Stimulated activated CD4-positive, alpha-beta T cell treated with anti-CD3 and anti-CD28 coated beads, Interleukin-15, amount 100 ng/mL, for 48 hours (primary cell): ENCODE data around the gene LRRC8B.
"Not testable (repeated sequence)": the region's sequence is repeated elsewhere in the genome, so short reads cannot be mapped to it uniquely, and the experiment has no call there.

Source experiments
- DNase-seq, 2 donors: peaks; one replicate each; pipeline ENCODE4 v3.0.0-alpha.2; 2020; ENCODE audit warnings: low read depth in 2 of 2

The LRRC8B gene

DNA sequence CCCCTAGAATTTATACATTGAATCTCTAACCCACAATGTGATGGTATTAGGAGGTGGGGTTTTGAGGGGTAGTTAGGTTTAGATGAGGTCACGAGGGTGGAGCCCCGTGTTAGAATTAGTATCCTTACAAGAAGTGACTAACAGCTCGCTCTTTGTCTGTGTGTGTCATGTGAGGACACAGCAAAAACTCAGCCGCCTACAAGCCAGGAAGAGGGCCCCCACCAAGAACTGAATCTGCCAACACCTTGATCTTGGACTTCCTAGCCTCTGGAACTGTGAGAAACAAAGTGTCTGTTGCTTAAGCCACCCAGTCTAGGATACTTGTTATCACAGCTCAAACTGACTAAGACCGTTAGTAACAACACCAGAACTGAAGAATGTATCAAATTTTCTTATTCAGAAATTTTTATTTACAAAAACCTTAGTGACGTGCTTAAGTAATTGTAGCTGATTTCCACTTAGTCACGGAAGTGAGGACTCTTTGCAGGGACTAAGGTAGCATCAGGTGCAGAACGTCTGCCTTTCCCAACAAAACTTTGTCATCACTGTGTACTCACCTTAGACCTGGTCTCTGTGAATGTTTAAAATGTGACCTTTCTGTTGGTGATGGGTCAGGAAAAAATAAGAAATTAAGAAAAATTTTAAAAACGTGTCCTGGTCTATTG is 83.8 kb downstream of the LRRC8B start:
- DNase-seq: peak; percentile 57 to 71

DNA sequence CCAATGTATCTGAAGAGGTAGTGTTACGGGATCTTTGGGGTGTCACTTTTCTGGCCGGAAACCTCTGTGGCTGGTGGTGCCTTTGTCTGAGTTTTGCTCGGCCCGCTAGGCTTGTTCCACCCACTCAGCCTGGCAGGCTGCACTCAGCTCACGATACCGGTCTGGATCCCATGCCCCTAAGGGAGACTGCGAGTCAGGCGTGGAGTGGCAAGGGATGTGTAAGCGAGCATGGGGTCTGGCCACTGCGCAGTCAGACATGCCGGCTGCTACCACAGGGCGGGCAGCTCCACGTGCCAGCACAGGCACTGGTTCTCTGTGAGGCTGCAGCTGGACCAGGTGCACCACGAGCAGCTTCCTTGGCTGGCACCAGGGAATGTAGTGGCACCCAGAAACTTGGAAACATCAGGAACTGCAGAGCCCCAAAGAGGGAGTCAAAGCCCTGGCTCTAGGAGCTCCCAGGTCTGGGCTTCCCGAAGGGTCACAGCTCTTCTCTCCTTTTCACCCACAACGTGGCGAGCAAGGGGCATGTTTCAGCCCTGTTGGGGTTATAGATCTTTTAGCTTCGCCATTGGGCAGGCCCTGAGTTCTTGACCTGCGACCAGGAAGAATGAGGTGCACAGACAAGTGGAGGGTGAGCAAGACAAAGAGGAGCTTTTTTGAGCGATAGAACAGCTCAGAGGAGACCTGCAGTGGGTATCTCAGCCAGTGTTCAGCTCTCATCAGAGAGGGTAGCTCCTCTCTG is 84.5 kb downstream of the LRRC8B start:
- DNase-seq: peak; percentile 52 to 67

DNA sequence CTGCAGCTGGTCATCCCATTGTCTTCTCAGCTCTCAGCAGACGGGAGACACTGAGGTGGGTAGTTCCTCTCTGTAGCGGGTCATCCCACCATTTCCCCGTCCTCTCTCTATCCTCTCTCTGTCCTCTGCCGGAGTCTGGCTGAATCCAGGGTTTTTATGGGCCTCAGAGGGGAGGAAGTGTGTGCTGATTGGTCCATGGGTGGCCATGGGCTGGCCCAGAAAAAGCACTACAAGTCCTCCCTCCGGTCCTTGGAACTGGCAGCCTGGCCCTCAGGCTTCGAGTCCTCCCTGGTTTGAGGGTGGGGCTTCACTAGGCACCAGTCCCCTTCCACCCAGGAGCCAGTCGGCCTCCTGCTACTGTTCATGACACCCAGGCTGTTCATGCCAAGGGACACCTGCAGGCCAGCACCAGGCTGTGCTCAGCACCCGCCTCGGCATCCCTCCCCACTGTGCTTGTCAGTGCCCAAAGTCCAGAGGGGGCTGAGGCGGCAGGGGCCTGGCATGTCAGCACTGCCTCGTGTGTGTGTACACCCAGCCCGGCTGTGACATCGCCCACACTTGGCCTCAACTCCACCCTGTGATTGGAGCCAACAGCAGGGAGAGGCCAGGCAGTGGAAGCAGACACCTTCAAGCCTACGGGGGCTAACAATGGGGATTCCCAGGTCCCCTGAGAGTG is 85.3 kb downstream of the LRRC8B start:
- DNase-seq: peak; percentile 45 to 50

DNA sequence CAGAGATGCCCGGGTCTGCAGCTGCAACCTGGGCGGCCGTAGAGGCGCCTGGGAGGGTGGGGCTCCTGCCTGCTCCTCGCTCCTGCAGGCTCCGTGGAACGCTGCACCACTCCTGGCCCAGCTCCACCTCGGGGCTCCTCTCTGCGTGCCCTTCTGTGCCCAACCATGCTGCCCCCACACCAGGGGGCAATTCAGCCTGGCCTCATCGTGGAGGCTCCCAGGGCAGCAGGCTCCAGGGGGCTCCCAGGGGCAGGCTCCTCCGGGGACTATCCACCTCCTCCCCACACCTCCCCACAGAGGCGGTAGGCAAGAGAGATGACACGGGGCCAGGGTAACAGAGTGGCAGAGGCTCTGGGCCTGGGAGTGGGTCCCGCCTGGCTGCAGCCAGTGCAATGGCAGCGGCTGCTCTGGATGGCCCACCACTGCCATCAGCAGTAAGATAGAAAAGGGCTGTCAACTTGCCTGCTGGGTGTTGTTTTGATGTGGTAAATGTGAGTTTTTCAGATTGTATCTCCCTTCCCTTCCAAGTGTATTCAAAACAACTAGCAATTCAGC is 85.9 kb downstream of the LRRC8B start:
- peak in 1 of 2 donors; percentile 36 for DNase-seq

DNA sequence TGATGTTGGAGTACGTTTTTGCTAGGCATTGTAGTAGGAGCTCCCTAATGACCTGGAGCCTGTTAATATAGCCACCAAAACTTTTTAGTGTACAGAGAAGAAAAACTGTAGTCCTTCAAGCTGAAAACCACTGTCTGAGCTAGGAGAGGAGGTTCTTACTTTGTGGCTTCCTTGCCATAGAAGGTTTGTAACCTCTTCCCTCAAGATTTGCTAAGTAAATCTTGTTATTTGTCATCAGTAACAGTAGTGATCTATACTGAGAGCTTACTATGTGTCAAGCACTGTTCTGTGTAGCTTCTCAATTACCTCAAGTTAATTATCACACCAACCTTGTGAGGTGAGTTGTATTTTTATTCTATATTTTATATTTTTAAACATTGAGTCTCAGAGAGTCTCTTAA is 87.1 kb downstream of the LRRC8B start:
- DNase-seq: no peak

DNA sequence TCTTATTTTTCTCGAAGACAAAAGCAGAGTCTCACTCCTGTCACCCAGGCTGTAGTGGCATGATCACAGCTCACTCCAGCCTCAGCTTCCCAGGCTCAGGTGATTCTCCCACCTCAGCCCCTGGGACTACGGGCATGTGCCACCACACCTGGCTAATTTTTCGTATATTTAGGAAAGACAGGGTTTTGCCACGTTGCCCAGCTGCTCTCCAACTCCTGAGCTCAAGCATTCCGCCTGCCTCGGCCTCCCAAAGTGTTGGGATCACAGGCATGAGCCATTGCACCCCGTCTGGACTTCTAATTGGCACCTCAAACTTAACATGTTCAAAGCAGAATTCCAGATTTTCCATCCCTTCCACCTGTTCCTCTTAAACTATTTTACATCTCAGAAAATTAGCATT is 89.3 kb downstream of the LRRC8B start:
- no peak for DNase-seq

DNA sequence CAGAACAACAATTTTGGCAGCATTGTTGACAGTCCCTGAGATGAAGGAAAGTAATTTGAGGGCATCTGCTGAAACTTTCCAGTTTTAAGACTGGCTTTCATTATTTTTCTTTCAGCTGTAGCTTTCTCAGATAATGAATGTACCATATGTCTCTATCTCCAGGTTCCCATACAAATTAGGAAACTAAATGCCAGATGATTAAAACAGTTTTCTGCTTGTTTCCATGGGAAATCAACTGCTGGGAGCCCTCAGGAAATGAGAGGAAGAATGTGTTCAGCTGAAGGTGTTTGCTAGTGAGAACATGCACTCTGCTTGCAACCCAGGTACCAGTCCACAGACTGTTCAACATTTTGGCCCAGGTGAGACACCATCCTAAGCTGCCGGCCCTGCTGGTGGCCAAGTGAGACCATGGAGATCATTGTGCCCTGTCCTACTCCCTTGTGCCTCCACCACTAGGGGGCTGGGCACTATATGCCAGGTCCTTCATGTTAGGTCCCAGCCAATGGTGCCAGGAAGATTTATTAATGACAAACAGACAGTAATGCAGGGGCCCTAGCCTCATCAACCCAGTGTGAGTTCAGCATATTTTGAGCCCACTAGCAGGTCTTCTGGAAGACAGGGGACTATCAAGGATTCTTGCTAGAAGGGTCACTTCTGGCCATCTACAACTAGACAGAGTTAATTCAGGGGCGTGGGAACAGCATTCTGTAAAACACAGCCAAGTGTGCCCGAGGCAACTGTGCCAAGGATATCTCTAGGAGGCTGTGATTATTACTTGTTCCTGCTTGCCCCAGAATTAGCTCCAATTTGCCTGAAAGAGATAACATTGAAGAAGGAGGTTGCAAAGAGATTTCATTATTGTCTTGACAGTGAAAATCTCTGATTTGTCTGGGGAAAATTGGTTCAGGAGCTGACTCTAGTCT is 91.3 kb downstream of the LRRC8B start:
- no peak for DNase-seq

DNA sequence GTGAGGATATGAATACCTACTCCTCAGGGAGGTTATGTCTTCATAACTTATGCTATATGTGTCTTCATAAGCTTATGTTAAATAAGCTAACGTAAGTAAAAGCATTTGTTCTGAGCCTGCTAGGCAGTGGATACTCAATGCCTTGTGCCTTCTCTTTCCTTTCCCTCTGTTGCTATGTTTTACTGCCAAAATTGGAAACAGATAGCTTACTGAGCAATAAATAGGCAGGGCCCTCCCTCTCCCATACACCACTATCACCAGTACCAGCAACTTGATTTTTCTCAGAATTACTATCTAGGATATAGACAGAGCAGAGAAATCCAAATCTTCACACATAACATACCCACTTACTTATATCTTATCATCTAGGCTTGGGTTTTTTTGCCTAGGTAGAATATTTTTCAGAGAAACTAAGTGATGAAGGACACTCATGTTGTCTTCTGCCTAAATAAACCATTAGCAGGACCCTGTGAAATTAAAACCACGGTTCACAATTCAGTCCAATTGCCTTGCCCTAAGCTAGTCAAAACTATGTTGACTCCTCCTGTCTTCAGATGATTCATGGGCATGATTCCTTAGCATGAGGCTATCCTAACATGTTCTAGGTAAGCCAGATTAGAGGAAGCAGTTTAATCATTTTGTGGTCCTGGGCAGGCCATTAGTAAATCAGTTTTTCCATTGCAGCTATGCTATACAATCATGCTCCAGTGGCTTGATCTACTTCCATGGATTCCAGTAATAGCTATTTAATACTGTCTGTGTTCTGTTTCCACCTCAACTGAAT is 92.4 kb downstream of the LRRC8B start:
- DNase-seq: no peak

DNA sequence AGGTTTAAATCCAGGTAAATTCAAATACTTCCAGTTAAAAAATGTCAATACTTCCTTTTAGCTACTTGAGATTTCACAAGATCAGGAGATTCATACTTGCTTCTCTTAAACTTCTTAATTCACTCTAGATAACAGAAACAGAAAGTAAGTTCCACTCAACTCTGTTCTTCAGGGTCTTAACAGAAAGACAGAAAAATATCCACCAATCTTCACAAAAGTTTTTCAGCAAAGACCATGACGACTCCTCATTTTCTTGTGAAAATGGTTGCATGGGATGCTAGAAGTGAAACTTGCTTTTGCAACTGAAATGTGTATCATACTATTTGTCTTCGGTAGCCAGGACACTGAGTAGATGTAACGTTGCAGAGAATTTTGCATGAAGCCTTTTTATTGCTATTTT is 96.0 kb downstream of the LRRC8B start:
- DNase-seq: no peak

DNA sequence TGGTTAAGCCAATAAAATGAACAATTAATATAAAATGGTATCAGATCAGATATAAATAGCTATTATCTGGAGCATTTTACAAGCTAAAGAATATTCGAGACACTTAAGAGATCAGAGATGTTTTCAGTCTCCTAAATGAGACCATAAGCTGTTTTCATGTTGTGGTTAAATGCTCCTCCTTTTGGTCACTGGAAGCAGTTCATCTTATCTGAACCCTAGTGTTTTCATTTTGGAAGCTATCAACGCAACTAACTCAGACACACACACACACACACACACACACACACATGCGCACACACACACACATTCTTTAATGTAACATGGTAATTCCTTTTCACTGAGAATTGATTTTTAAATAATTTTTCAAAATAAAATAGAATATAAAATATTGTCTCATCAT is 98.3 kb downstream of the LRRC8B start:
- DNase-seq: no peak

DNA sequence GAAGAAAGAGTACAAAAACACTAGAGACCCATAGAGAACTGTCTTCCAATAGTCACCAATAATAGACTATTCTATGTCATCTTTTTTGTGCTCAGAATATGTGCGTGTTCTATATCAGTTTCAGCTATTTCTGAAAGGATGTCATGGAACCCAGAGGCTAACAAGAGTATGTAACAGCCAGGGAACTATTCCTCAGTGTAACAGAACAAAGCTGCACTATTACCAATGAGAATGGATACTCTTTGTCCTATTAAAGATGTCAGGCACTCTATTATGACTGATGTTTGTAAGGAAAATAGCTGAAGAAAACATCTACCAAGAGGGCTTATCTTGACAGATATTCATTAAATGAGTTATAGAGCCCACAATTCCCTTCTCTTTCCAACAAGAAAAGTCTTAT is 99.7 kb downstream of the LRRC8B start:
- no peak for DNase-seq

DNA sequence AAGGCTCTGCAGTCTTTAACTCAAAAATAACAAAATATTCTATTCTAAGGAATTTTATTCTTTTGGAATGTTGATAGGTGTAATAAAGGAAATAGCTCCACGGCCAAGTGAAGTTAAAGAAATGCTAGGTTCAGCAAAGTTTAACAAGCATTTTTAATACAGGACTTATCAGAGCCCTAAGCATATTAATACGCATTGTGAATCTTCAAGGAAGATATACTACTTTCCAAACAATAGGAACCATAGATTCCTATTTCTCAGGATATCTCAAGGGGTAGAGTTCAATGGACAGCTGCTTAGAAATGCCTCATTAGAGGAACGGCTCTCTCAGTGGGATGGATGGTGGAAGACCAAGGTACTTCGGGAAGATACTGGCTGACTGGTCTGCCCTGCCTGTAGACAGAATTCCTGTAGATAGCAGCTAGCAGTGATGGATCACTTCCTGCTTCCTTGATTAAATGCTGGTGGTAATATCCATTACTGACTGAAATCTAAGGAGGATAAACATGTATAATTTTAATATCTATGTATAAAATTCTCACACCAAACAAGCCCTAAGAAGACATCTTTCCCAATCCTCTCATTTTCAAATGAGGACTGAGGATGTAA is 100.2 kb downstream of the LRRC8B start:
- DNase-seq: no peak

DNA sequence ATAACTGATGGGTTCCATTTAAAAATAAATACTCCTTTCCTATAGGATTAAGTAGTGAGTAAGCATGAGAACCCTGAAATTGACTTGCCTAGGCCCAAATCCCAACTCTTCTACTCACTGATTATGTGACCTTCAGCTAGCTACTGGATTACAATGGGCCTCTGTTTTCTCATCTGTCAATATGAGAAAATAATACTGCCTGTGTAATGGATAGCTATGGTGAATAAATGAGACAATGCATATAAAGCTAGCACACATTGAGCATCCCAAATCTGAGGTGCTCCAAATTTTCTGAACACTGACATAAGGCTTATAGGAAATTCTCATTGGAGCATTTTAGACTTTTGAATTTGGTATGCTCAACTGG is 103.0 kb downstream of the LRRC8B start:
- DNase-seq: no peak

DNA sequence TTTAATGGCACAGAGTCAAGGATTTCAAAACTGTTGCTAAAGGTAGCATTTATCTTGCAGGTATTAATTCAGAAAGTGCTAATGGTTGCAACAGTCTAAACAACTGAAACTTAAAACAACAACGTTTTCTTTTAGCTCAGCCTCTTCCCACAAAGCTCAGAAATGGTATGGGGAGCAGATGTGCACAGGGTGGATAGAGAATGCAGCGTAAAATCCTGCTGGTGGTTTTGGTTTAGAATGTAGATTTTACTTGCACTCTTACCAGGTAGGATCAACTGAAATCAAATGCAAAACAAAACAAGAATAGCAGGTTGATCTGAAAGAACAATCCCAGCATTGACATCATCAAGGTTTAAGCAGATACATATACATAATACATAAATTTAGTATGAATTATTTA is 104.5 kb downstream of the LRRC8B start:
- DNase-seq: no peak

DNA sequence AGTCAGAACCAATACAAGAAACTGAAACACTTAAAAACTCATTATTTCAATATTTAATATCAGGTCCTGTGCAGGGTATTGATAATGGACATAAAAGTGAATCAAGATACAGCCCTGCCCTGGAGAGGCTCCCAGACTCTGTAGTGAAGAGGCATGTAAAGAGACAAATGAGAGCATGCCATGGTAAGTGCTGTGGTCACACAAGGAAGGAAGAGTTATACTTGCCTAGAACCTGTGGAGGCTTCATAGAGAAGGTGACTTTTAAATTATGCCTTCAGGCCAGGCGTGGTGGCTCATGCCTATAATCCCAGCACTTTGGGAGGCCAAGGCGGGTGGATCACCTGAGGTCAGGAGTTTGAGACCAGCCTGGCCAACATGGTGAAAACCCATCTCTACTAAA is 105.0 kb downstream of the LRRC8B start:
- not testable (repeated sequence) for DNase-seq

DNA sequence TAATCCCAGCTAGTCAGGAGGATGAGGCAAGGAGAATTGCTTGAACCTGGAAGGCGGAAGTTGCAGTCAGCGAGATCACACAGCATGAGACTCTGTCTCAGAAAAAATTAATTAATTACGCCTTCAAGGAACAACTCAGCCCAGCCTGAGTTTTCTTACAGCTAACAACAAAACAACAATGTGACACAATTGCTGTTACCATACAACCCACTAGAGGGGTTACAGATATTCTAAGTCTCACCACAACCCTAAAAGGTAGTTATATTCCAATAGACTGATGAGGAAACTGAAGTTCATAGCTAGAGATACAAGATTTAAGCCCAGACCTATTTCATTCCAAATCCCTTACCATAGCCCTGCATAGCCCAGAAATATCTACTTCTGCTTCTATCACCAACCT is 105.4 kb downstream of the LRRC8B start:
- DNase-seq: no peak

DNA sequence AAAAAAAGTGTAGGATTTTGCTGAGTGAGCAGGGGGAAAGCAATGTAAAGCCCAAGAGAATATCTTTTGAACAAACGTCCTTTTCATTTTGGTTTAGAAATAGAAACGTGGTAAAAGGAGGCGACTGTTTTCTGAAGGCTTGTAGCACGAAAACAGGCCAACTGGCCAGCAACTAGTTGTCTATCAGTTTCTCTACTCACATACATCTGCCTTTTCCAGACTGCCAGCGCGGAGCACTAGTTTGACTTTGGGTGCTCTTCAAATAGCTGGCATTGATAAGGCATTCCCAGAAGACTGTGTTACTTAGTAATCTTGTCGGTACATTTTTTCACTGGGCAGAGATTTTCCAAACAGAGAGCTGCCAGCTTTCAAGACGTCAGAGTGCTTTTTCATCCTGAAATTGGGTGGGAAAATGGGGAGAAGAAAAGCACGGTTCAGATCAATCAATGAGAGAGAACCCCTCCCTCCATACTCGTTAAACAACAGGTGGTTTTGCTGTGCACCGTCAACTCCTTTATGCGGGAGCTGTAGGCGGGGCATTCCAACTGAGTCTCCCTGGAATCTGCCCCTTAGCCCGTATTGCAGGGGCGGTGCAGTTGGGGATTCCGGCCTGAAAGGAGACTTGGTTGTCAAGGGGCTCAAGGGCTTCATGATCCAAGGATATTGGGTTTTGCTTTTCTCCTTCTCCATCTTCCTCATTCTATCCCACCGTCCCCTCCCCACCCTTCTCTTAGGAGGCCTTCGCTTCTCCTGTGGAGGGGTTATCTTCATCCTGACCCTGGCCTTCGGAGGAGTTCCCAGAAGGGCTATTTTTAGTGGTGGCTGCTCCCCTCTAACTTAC is 107.4 kb downstream of the LRRC8B start:
- no peak for DNase-seq

DNA sequence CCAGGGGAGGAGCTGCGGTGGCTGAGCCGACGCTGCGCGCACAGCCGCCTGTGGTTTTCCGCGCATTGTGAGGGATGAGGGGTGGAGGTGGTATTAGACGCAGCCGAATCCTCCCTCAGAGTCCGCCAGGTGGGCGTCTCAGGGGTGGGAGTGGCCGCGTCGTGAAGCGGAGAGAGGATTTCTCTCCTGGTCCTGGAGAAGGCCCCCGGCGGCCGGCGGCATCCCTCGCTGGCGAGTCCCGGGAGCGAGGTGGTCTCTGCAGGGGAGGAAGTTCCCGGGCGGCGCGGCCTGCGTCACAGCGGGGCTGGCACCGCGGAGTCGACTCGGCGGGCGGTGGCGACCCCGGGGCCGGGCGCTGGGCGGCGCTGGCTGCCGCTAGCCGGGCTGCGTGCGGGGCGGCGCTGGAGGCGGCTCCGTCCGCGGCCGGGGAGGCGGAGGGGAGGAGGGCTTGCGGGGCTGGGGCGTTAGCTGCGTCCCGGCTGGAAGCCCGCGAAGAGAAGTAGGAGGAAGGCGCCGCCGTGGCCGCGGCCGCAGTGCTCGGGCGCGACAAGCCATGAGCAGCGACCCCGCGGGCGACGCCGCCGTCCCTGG is 108.1 kb downstream of the LRRC8B start, which contains the start of gene LRRC8C:
Gene LRRC8C (plus strand): TSS at position 464 of the 591 bp plus-strand sequence. CDS start 53,354 bp downstream, outside the sequence.
- DNase-seq: peak; percentile 65 to 81

DNA sequence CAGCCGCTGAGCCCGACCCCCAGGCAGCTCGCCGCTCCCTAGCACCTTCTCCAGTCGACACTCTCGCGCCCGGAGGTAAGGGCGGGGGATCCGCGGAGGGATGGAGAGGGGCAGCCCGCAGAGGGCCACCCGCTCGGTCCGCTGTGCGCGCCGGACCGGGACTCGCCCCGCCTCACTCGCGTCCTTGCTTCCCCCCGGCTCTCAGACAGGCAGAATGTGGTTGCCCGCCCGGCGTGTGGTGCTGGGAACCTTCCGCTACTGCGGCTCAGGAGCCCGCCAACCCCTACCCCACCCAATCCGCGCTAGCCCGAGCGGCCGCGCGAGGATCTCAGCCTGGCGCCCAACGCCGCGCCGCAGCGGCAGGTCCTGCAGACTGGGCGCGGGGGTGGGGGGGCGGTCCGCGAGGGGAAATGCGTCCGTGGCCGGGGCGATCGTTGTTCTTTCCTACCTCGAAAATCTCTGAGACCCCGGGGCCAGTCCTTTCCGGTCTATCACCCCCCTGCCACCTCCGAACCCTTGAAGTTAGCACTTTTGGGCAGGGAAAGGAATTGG is 108.7 kb downstream of the LRRC8B start:
- DNase-seq: peak; percentile 40 to 43
